Panc1 (cell line): ENCODE measurements around the gene ITGB6. TPM values are rescaled to one million over a fixed set of nuclear protein-coding genes. Genes with fewer than 3 reads are reported as not detected.

Experiments used
- ATAC-seq: fragments of 200-7000 bp; cut with Tn5 transposase; 2 replicates; pipeline ENCODE4 v1.9.1; 2020; ENCODE audit warnings: mild to moderate bottlenecking, moderate library complexity
- BruUV-seq: library from RNA; stranded (reverse); fragments of 400-500 nt; replicated peaks from 2 replicates; lab custom pipeline; 2021; lab: Mats Ljungman, UMichigan
- CTCF ChIA-PET: fragments of 300-600 bp; sonication (Branson Sonifier 250); formaldehyde crosslinking; loops from one replicate; lab custom pipeline; 2022; ENCODE audit warnings: antibody characterized with exemption; lab: Charles Lee
- POLR2A ChIA-PET: fragments of 300-600 bp; sonication (Branson Sonifier 250); formaldehyde crosslinking; loops from one replicate; lab custom pipeline; 2022; ENCODE audit warnings: antibody characterized with exemption; lab: Charles Lee
- DNase-seq: peaks from one replicate; pipeline ENCODE4 v3.0.0-alpha.2; 2010; ENCODE audit warnings: low read depth, low spot score
- H3K27ac ChIP-seq: 2 replicates; pipeline ENCODE4 v1.5.1; 2011; ENCODE audit warnings: mild to moderate bottlenecking, low read length, inconsistent platforms
- H3K27me3 ChIP-seq: fragments of 200-500 bp; sonication (Bioruptor generic); 2 replicates; pipeline ENCODE4 v1.6.0; 2014; ENCODE audit warnings: low read length, inconsistent platforms; ENCODE audit not compliant: control insufficient read depth, insufficient read depth
- H3K36me3 ChIP-seq: fragments of 200-500 bp; sonication (Bioruptor generic); 2 replicates; pipeline ENCODE4 v1.5.1; 2014; ENCODE audit warnings: inconsistent platforms, mild to moderate bottlenecking, low read length, moderate library complexity; ENCODE audit not compliant: control insufficient read depth, insufficient read depth
- H3K4me1 ChIP-seq: 2 replicates; pipeline ENCODE4 v1.5.1; 2011; ENCODE audit warnings: inconsistent platforms, mild to moderate bottlenecking, low read length, moderate library complexity; ENCODE audit not compliant: control insufficient read depth, insufficient read depth
- H3K4me3 ChIP-seq, 2 experiments: 2 replicates each; pipeline ENCODE4 v1.5.1; 2011 to 2012; ENCODE audit warnings: low read depth in 2 of 2, low read length in 2 of 2, mild to moderate bottlenecking in 2 of 2, inconsistent platforms in 1 of 2, moderate library complexity in 1 of 2
- H3K9me3 ChIP-seq: fragments of 200-500 bp; sonication (Bioruptor generic); 2 replicates; pipeline ENCODE4 v1.5.1; 2014; ENCODE audit warnings: low read depth, mild to moderate bottlenecking, inconsistent platforms, low read length, moderate library complexity; ENCODE audit not compliant: control insufficient read depth, insufficient read depth
- CTCF ChIP-seq: fragments of 450-650 bp; IDR thresholded peaks from 2 replicates; pipeline ENCODE4 v1.5.1; 2017; ENCODE audit warnings: mild to moderate bottlenecking
- POLR2AphosphoS5 ChIP-seq: IDR thresholded peaks from 2 replicates; pipeline ENCODE4 v1.6.1; 2012; ENCODE audit warnings: mild to moderate bottlenecking, low read depth, low read length, moderate library complexity
- SIN3A ChIP-seq: IDR thresholded peaks from 2 replicates; pipeline ENCODE4 v1.6.1; 2012; ENCODE audit warnings: low read depth, mild to moderate bottlenecking, low read length, moderate library complexity, borderline replicate concordance; ENCODE audit not compliant: insufficient read depth
- TCF7L2 ChIP-seq: IDR thresholded peaks from 2 replicates; pipeline ENCODE4 v1.6.1; 2011; ENCODE audit warnings: mild to moderate bottlenecking, low read depth, low read length, inconsistent platforms
- in situ Hi-C: cut with HindIII; loops from 2 replicates; pipeline ENCODE4 v1.10.0; 2016; ENCODE audit warnings: low sequenced_read_pairs, low pct_unique_long_range_greater_than_20kb
- intact Hi-C: fragments of 100-400 bp; cut with micrococcal nuclease; formaldehyde crosslinking; loops from one replicate; pipeline ENCODE4 v1.10.0; 2022; ENCODE audit not compliant: unreplicated experiment
- total RNA-seq: library from RNA; stranded (reverse); gene quantifications from one replicate; pipeline ENCODE4 v1.2.1, GENCODE V29; 2021; ENCODE audit not compliant: unreplicated experiment
- TF ChIP-seq, protein P1 (sequence below), 2 experiments: IDR thresholded peaks; 2 replicates each; pipeline ENCODE4 v1.6.1; 2011 to 2012; ENCODE audit warnings: low read depth in 2 of 2, control low read depth in 1 of 2, low read length in 1 of 2, mild to moderate bottlenecking in 1 of 2, moderate library complexity in 1 of 2; ENCODE audit not compliant: insufficient read depth in 1 of 2

Gene ITGB6
- total RNA-seq, 1 experiment from 2014 or later: 0.08 TPM

GRCh38 chr2:160109939-160110673 lies 90.0 kb downstream of the ITGB6 start:
- Histone ChIP-seq H3K4me3 (no peak overlapping the region), H3K36me3 (no peaks in the 10 kb centered on the region), H3K9me3 (no peaks in the 10 kb centered on the region), H3K4me1 (no peaks in the 10 kb centered on the region; the same call in none of the 2 replicates), H3K27ac (peak overlapping the region; percentile 67), H3K27me3 (no peaks in the 10 kb centered on the region)
- in situ Hi-C loops: no loop called here
- no TSS peak for BruUV-seq
- CTCF ChIA-PET: interaction anchor here (0.5 to 1.9 kb wide), 7 partner anchors 95 to 885 kb away, joined by 3 to 14 read pairs (median 4); no protein-coding TSS in a partner anchor
- POLR2A ChIA-PET: interaction anchor here (0.5 to 0.6 kb wide), 2 partner anchors 13 to 414 kb away, joined by 3 to 4 read pairs; no protein-coding TSS in a partner anchor
- peak; percentile 96 for ATAC-seq
- no peak for TF ChIP-seq SIN3A
- no peak for TF ChIP-seq TCF7L2
- TF ChIP-seq CTCF: peak; percentile 91
- TF ChIP-seq, protein P1, sequence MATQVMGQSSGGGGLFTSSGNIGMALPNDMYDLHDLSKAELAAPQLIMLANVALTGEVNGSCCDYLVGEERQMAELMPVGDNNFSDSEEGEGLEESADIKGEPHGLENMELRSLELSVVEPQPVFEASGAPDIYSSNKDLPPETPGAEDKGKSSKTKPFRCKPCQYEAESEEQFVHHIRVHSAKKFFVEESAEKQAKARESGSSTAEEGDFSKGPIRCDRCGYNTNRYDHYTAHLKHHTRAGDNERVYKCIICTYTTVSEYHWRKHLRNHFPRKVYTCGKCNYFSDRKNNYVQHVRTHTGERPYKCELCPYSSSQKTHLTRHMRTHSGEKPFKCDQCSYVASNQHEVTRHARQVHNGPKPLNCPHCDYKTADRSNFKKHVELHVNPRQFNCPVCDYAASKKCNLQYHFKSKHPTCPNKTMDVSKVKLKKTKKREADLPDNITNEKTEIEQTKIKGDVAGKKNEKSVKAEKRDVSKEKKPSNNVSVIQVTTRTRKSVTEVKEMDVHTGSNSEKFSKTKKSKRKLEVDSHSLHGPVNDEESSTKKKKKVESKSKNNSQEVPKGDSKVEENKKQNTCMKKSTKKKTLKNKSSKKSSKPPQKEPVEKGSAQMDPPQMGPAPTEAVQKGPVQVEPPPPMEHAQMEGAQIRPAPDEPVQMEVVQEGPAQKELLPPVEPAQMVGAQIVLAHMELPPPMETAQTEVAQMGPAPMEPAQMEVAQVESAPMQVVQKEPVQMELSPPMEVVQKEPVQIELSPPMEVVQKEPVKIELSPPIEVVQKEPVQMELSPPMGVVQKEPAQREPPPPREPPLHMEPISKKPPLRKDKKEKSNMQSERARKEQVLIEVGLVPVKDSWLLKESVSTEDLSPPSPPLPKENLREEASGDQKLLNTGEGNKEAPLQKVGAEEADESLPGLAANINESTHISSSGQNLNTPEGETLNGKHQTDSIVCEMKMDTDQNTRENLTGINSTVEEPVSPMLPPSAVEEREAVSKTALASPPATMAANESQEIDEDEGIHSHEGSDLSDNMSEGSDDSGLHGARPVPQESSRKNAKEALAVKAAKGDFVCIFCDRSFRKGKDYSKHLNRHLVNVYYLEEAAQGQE (IDR thresholded peaks at IDR 0.05; ENCODE audit: insufficient read depth in 1 of 2, low read depth in 2 of 2, low read length in 1 of 2): no peak
- TF ChIP-seq POLR2AphosphoS5: no peak
- peak; percentile 52 for DNase-seq
- intact Hi-C loops: loop anchor here (2.0 to 10.0 kb wide), 3 partner anchors 101 to 885 kb away; no protein-coding TSS in a partner anchor

DNA sequence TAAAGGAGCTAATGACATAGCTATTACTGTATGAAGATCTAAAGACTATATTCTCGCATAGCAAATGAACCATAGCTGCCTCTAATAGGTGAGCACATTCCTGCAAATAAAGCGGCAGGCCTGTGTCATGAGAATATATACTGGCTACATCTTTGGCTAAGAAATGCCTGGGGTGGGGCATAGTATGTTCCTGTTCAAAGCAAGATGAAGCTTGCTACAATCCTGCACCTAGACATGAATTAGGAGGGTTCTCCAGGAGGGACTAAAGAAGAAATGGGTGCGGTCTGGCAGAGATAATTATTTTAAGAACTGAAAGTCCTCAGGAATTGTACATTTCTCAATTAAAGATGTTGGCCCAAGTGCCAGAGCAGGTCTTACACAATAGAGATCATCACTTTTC lies 90.8 kb downstream of the ITGB6 start:
- ATAC-seq (no peak), DNase-seq (no peak)
- Histone ChIP-seq H3K9me3 (no peaks in the 10 kb centered on the region), H3K4me3 (no peak overlapping the region), H3K4me1 (no peaks in the 10 kb centered on the region; the same call in none of the 2 replicates), H3K27ac (peak overlapping the region; percentile 21; the same call in 1 of the 2 replicates), H3K27me3 (no peaks in the 10 kb centered on the region), H3K36me3 (no peaks in the 10 kb centered on the region)
- TF ChIP-seq POLR2AphosphoS5: no peak
- no peak for TF ChIP-seq TCF7L2
- TF ChIP-seq SIN3A: no peak
- TF ChIP-seq, protein P1 (IDR thresholded peaks at IDR 0.05; ENCODE audit: insufficient read depth in 1 of 2, low read depth in 2 of 2, low read length in 1 of 2): no peak
- TF ChIP-seq CTCF: no peak
- in situ Hi-C loops (no loop called here), intact Hi-C loops (loop anchor here (10.0 kb wide), 1 partner anchor 886 kb away; no protein-coding TSS in a partner anchor)
- no TSS peak for BruUV-seq
- ChIA-PET POLR2A (no interaction called here), CTCF (interaction anchor here (1.3 to 1.5 kb wide), 2 partner anchors 96 to 161 kb away, joined by 3 to 14 read pairs; no protein-coding TSS in a partner anchor)
